Coronary artery (tissue), 2 donors: Measurements from ENCODE around the gene FBLN2.

Experiments used
- DNase-seq: peaks from one replicate; pipeline ENCODE4 v3.0.0-alpha.2; 2017; ENCODE audit warnings: low spot score
- H3K27ac ChIP-seq, 2 donors: fragments of 200-600 bp; sonication (generic); one replicate each; pipeline ENCODE4 v1.5.1; 2016 to 2019
- H3K4me3 ChIP-seq: fragments of 200-600 bp; sonication (generic); 2 replicates; pipeline ENCODE4 v1.5.1; 2016; ENCODE audit warnings: mild to moderate bottlenecking, moderate library complexity
- CTCF ChIP-seq: fragments of 200-600 bp; sonication (generic); IDR thresholded peaks from one replicate; pipeline ENCODE4 v1.5.1; 2019; ENCODE audit warnings: antibody characterized with exemption

The FBLN2 gene

GRCh38 chr3:13598201-13598600 is 49.3 kb downstream of the FBLN2 start:
- DNase-seq = no peak
- H3K27ac ChIP-seq = no peak overlapping the region
- H3K4me3 ChIP-seq = no peak overlapping the region
- no peak for TF ChIP-seq CTCF

- Histone ChIP-seq H3K27ac (no peak overlapping the region), H3K4me3 (no peak overlapping the region)
- no peak for TF ChIP-seq CTCF
- no peak for DNase-seq
Observed at GRCh38 chr3:13598926-13599886, 50.3 kb downstream of the FBLN2 start.

- no peak overlapping the region for H3K27ac ChIP-seq
- no peak for TF ChIP-seq CTCF
- no peak overlapping the region for H3K4me3 ChIP-seq
- no peak for DNase-seq
Observed at GRCh38 chr3:13599887-13600450, 51.0 kb downstream of the FBLN2 start.

GRCh38 chr3:13600950-13601691 is 52.2 kb downstream of the FBLN2 start:
- Histone ChIP-seq H3K4me3 (no peak overlapping the region), H3K27ac (no peak overlapping the region)
- TF ChIP-seq CTCF = no peak
- no peak for DNase-seq

GRCh38 chr3:13601692-13602080 is 52.8 kb downstream of the FBLN2 start:
- no peak for DNase-seq
- H3K4me3 ChIP-seq = no peak overlapping the region
- no peak for TF ChIP-seq CTCF
- no peak overlapping the region for H3K27ac ChIP-seq

GRCh38 chr3:13605555-13605954 is 56.6 kb downstream of the FBLN2 start:
- no peak for TF ChIP-seq CTCF
- no peak overlapping the region for H3K27ac ChIP-seq
- DNase-seq = no peak

More at GRCh38 chr3:13605555-13605954, 56.6 kb downstream of the FBLN2 start:
- no peak overlapping the region for H3K4me3 ChIP-seq
